ENCODE results near the gene VWA5B2. TPM values are rescaled to one million over a fixed set of nuclear protein-coding genes. Genes with fewer than 3 reads are reported as not detected.

Gene VWA5B2
- total RNA-seq, 1 experiment from 2014 or later: 0.90 TPM

GRCh38 chr3:184209146-184209923, 20.1 kb upstream of the VWA5B2 start:
- H3K4me1 Mint-ChIP-seq (ENCODE audit: low read depth, unreplicated experiment): no peaks in the 10 kb centered on the region
- DNase-seq: no peak
- H3K4me3 Mint-ChIP-seq (ENCODE audit: low read depth, unreplicated experiment): no peak overlapping the region
- H3K27me3 Mint-ChIP-seq (ENCODE audit: unreplicated experiment): peaks cover 53% of the 10 kb centered on the region
- BruUV-seq (replicated peaks): no TSS peak
- no peaks in the 10 kb centered on the region for H3K36me3 Mint-ChIP-seq (ENCODE audit: insufficient read depth, unreplicated experiment)
- intact Hi-C loops (cut with micrococcal nuclease; ENCODE audit: unreplicated experiment): no loop called here
- CTCF ChIA-PET: no interaction called here
- no peak overlapping the region for H3K27ac Mint-ChIP-seq (ENCODE audit: unreplicated experiment)
- TF ChIP-seq CTCF (IDR thresholded peaks at IDR 0.05; ENCODE audit: unreplicated experiment): no peak
- H3K9me3 Mint-ChIP-seq (ENCODE audit: low read depth, unreplicated experiment): no peaks in the 10 kb centered on the region

- Mint-ChIP-seq H3K27ac (ENCODE audit: unreplicated experiment) (no peak overlapping the region), H3K9me3 (ENCODE audit: low read depth, unreplicated experiment) (no peaks in the 10 kb centered on the region), H3K27me3 (ENCODE audit: unreplicated experiment) (peaks cover 40% of the 10 kb centered on the region), H3K4me1 (ENCODE audit: low read depth, unreplicated experiment) (no peaks in the 10 kb centered on the region), H3K4me3 (ENCODE audit: low read depth, unreplicated experiment) (no peak overlapping the region), H3K36me3 (ENCODE audit: insufficient read depth, unreplicated experiment) (no peaks in the 10 kb centered on the region)
- no TSS peak for BruUV-seq (replicated peaks)
- CTCF ChIA-PET: no interaction called here
- DNase-seq: no peak
- intact Hi-C loops (cut with micrococcal nuclease; ENCODE audit: unreplicated experiment): no loop called here
- TF ChIP-seq CTCF (IDR thresholded peaks at IDR 0.05; ENCODE audit: unreplicated experiment): no peak
Measured at GRCh38 chr3:184211297-184211696, 18.1 kb upstream of the VWA5B2 start.

- Mint-ChIP-seq H3K9me3 (ENCODE audit: low read depth, unreplicated experiment) (no peaks in the 10 kb centered on the region), H3K4me1 (ENCODE audit: low read depth, unreplicated experiment) (no peaks in the 10 kb centered on the region)
- CTCF ChIA-PET: no interaction called here
Measured at GRCh38 chr3:184211718-184212117, 17.7 kb upstream of the VWA5B2 start.

DNA sequence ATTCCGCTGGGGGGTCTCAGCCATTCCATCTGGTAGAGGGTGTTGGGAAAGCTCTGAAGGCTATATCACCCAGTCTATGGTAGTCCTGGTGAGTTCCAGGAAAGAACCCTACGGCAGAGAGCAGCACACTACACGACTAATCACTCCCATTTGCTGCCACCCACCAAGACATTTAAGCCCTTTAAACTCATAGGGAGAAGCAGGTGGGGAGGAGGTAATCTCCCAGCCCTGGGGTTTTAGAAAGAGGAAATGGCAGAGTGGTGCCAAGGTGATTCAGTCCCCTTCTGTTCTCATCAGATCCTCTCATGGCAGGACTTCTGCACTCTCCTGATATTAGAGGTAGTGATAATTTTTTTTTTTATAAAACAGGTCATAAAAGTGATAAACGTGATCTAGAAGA, 10.6 kb upstream of the VWA5B2 start:
- Mint-ChIP-seq H3K9me3 (ENCODE audit: low read depth, unreplicated experiment) (no peaks in the 10 kb centered on the region), H3K36me3 (ENCODE audit: insufficient read depth, unreplicated experiment) (no peaks in the 10 kb centered on the region), H3K4me3 (ENCODE audit: low read depth, unreplicated experiment) (no peak overlapping the region), H3K27me3 (ENCODE audit: unreplicated experiment) (peaks cover 28% of the 10 kb centered on the region), H3K4me1 (ENCODE audit: low read depth, unreplicated experiment) (no peaks in the 10 kb centered on the region), H3K27ac (ENCODE audit: unreplicated experiment) (no peak overlapping the region)
- CTCF ChIA-PET: interaction anchor here (0.6 to 0.7 kb wide), 2 partner anchors 8 to 1008 kb away, joined by 3 to 4 read pairs; no protein-coding TSS in a partner anchor
- no peak for DNase-seq
- TF ChIP-seq CTCF (IDR thresholded peaks at IDR 0.05; ENCODE audit: unreplicated experiment): no peak
- intact Hi-C loops (cut with micrococcal nuclease; ENCODE audit: unreplicated experiment): no loop called here
- BruUV-seq (replicated peaks): no TSS peak

More at GRCh38 chr3:184211718-184212117, 17.7 kb upstream of the VWA5B2 start:
- Mint-ChIP-seq H3K27ac (ENCODE audit: unreplicated experiment) (no peak overlapping the region), H3K4me3 (ENCODE audit: low read depth, unreplicated experiment) (no peak overlapping the region), H3K27me3 (ENCODE audit: unreplicated experiment) (peaks cover 36% of the 10 kb centered on the region), H3K36me3 (ENCODE audit: insufficient read depth, unreplicated experiment) (no peaks in the 10 kb centered on the region)
- BruUV-seq (replicated peaks): no TSS peak
- DNase-seq: no peak
- intact Hi-C loops (cut with micrococcal nuclease; ENCODE audit: unreplicated experiment): no loop called here
- no peak for TF ChIP-seq CTCF (IDR thresholded peaks at IDR 0.05; ENCODE audit: unreplicated experiment)
